Effector memory CD4-positive, alpha-beta T cell (primary cell): ENCODE data around the gene MAS1.
"Not testable (repeated sequence)": the region's sequence is repeated elsewhere in the genome, so short reads cannot be mapped to it uniquely, and the experiment has no call there.

Experiments used
- DNase-seq, 3 donors: peaks; one replicate each; pipeline ENCODE4 v3.0.0-alpha.2; 2020
- H3K27ac ChIP-seq: 2 replicates; pipeline ENCODE4 v1.7.0; 2013; ENCODE audit warnings: mild to moderate bottlenecking, low read length, moderate library complexity; ENCODE audit not compliant: insufficient read depth, poor library complexity, severe bottlenecking
- H3K27me3 ChIP-seq: replicated peaks from 2 replicates; pipeline ENCODE4 v1.7.0; 2013; ENCODE audit warnings: mild to moderate bottlenecking, low read length; ENCODE audit not compliant: insufficient read depth, control insufficient read depth, poor library complexity, severe bottlenecking
- H3K36me3 ChIP-seq: 2 replicates; pipeline ENCODE4 v1.7.0; 2013; ENCODE audit warnings: mild to moderate bottlenecking, low read length, moderate library complexity; ENCODE audit not compliant: control insufficient read depth, insufficient read depth
- H3K4me1 ChIP-seq: 2 replicates; pipeline ENCODE4 v1.7.0; 2013; ENCODE audit warnings: low read length, mild to moderate bottlenecking; ENCODE audit not compliant: control insufficient read depth, insufficient read depth, poor library complexity, severe bottlenecking
- H3K4me3 ChIP-seq: 2 replicates; pipeline ENCODE4 v1.7.0; 2013; ENCODE audit warnings: low read length, low read depth, mild to moderate bottlenecking; ENCODE audit not compliant: insufficient read depth, poor library complexity, severe bottlenecking
- H3K9me3 ChIP-seq: 2 replicates; pipeline ENCODE4 v1.7.0; 2013; ENCODE audit warnings: mild to moderate bottlenecking, low read length, moderate library complexity; ENCODE audit not compliant: control insufficient read depth

Gene MAS1

GRCh38 chr6:159862103-159862502, 28.7 kb upstream of the MAS1 start:
- no peaks in the 10 kb centered on the region for H3K36me3 ChIP-seq
- no peak overlapping the region for H3K4me3 ChIP-seq
- no peak overlapping the region for H3K27ac ChIP-seq
- peaks cover 4% of the 10 kb centered on the region for H3K9me3 ChIP-seq
- DNase-seq: no peak
- H3K4me1 ChIP-seq: no peaks in the 10 kb centered on the region
- H3K27me3 ChIP-seq: no peaks in the 10 kb centered on the region

- H3K36me3 ChIP-seq, H3K4me1 ChIP-seq, H3K9me3 ChIP-seq, H3K27ac ChIP-seq, H3K4me3 ChIP-seq, H3K27me3 ChIP-seq, DNase-seq: not testable (repeated sequence)
Measured at GRCh38 chr6:159863341-159863740, 27.4 kb upstream of the MAS1 start.

DNA sequence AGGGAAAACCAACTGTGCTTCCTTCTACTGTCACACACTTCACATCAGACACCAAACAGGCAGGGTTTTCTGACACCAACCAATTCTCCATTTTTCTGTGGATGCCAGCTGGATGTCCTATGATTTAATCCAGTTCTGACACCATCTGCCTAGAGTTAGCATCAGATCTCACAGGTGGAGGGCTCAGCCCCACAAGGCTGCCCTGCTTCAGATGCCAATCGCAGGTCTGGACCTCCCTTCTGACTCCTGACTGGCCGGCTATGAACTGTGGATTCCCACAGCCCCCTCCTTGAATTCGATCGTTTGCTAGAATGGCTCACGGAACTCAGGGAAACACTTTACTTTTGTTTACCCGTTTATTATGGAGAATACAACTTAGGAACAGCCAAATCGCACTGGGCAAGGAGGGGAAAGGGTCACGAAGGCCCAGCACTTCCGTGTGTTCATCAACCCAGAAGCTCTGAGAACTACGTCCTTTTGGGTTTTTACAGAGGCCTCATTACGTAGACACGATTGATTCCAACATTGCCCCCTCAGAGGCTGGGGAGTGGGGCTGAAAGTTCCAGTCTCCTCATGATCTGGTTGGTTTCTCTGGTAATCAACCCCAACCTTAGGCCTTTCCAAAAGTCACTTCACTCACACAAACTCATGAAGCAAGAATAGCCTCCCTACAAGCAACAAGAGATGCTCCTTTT, 25.4 kb upstream of the MAS1 start:
- Histone ChIP-seq H3K4me1 (no peaks in the 10 kb centered on the region), H3K4me3 (no peak overlapping the region), H3K27ac (no peak overlapping the region), H3K27me3 (no peaks in the 10 kb centered on the region), H3K36me3 (no peaks in the 10 kb centered on the region), H3K9me3 (no peaks in the 10 kb centered on the region)
- DNase-seq: no peak

- no peak overlapping the region for H3K27ac ChIP-seq
- H3K36me3 ChIP-seq: no peaks in the 10 kb centered on the region
- H3K27me3 ChIP-seq: no peaks in the 10 kb centered on the region
- no peaks in the 10 kb centered on the region for H3K9me3 ChIP-seq
- no peaks in the 10 kb centered on the region for H3K4me1 ChIP-seq
- H3K4me3 ChIP-seq: no peak overlapping the region
- DNase-seq: no peak
Measured at GRCh38 chr6:159866286-159867247, 24.2 kb upstream of the MAS1 start.

DNA sequence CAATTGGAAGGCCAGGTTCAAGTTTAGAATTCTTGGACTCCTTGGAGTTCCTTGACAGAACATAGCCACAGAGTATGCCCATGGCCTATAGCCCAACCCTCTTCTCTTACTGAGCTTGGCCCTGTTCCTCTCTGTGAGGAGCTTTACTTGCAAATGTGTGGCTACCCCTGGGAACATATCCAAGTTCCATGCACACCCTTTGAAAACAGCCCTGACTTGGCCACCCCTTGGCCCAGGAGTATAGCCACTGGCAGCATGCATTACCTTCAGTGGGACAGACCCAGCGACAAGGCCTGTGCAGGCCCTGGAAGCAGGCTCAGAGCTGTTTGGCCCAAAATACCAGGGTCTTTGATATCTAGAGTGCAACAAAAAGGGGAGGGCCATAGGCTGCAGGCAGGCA, 19.5 kb upstream of the MAS1 start:
- no peak for DNase-seq
- Histone ChIP-seq H3K27me3 (peaks cover 3% of the 10 kb centered on the region), H3K36me3 (no peaks in the 10 kb centered on the region), H3K9me3 (no peaks in the 10 kb centered on the region), H3K4me1 (no peaks in the 10 kb centered on the region), H3K27ac (no peak overlapping the region), H3K4me3 (no peak overlapping the region)

DNA sequence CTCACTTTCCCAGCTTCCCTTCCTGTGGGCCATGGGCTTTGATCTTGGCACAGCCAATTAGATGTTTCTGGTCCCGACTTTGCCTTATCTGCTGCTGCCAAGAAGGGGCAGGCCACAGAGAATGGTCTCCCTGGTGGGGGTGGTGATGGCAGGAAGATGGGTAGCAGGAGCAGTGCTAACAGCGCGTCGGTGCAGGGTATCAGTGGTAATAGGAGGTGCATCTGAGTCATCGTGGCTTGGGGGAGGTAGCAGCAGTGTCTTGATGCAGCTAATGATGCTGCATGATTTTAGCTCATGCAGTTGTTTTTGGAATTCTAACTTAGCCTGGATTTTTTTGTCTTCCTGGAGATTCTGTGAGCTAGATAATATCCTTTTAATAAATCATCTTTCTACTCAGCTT, 18.9 kb upstream of the MAS1 start:
- H3K27ac ChIP-seq: no peak overlapping the region
- no peaks in the 10 kb centered on the region for H3K36me3 ChIP-seq
- H3K4me3 ChIP-seq: no peak overlapping the region
- no peak for DNase-seq
- H3K27me3 ChIP-seq: peaks cover 3% of the 10 kb centered on the region
- no peaks in the 10 kb centered on the region for H3K9me3 ChIP-seq
- no peaks in the 10 kb centered on the region for H3K4me1 ChIP-seq

GRCh38 chr6:159874435-159874834, 16.4 kb upstream of the MAS1 start:
- Histone ChIP-seq H3K27ac (no peak overlapping the region), H3K36me3 (no peaks in the 10 kb centered on the region), H3K27me3 (peaks cover 3% of the 10 kb centered on the region), H3K4me1 (no peaks in the 10 kb centered on the region), H3K4me3 (no peak overlapping the region), H3K9me3 (no peaks in the 10 kb centered on the region)
- no peak for DNase-seq

DNA sequence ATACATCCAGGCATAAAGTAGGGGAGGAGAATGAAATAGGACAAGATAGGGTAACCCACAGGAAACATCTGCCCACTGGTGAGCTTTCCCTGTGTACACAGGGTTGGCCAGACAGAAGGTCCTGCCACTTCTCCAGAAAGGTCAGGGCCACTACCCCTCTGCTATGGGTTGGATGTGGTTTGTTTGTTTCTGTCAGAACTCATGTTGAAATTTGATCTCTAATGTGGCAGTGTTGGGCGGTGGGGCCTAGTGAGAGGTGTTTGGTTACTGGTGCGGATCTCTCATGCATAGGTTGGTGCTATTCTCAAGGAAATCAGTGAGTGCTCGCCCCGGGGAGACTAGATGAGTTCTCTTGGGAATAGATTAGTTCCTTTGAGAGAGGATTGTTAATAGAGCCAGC, 15.6 kb upstream of the MAS1 start:
- H3K36me3 ChIP-seq: no peaks in the 10 kb centered on the region
- DNase-seq: no peak

DNA sequence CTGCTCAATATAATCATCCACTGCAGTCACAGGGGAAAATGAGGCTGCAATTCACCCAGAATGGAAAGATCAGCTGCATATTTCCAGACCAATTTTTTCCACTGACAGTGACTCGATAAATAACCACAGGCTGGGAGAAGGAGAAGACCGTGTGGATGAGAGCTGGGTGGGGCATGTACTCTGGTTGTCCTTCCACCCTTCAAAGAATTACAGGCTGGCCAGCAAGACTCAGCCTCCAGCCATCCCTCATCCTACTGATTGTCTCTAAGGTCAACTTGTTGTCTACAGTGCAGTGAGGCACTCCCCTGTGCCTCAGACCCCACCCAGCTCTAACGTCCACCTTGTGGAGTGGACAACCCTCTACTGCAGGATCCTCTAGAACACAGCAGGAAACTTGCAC, 14.5 kb upstream of the MAS1 start:
- no peak overlapping the region for H3K27ac ChIP-seq
- no peaks in the 10 kb centered on the region for H3K36me3 ChIP-seq
- DNase-seq: no peak
- H3K9me3 ChIP-seq: no peaks in the 10 kb centered on the region
- H3K4me3 ChIP-seq: no peak overlapping the region
- H3K27me3 ChIP-seq: peaks cover 3% of the 10 kb centered on the region
- H3K4me1 ChIP-seq: no peaks in the 10 kb centered on the region

More for the DNA sequence above, 15.6 kb upstream of the MAS1 start:
- H3K9me3 ChIP-seq: no peaks in the 10 kb centered on the region
- H3K4me3 ChIP-seq: no peak overlapping the region
- H3K27ac ChIP-seq: no peak overlapping the region
- peaks cover 3% of the 10 kb centered on the region for H3K27me3 ChIP-seq
- H3K4me1 ChIP-seq: no peaks in the 10 kb centered on the region

- H3K9me3 ChIP-seq: no peaks in the 10 kb centered on the region
- DNase-seq: no peak
- peaks cover 3% of the 10 kb centered on the region for H3K27me3 ChIP-seq
- no peaks in the 10 kb centered on the region for H3K36me3 ChIP-seq
- no peak overlapping the region for H3K27ac ChIP-seq
- no peaks in the 10 kb centered on the region for H3K4me1 ChIP-seq
- no peak overlapping the region for H3K4me3 ChIP-seq
Measured at GRCh38 chr6:159877256-159877808, 13.5 kb upstream of the MAS1 start.
